ENCODE data around the gene ST7.

GRCh38 chr7:117148971-117149370 is 195.7 kb downstream of the ST7 start:
- no peak for TF ChIP-seq CTCF (IDR thresholded peaks at IDR 0.05)
- TF ChIP-seq POLR2AphosphoS5 (IDR thresholded peaks at IDR 0.05; ENCODE audit: low read depth, low read length): no peak

Data from Panc1 (cell line).